GM19043 (cell line): ENCODE data around the gene ABI1.

Experiments used
- ATAC-seq: cut with Tn5 transposase; IDR thresholded peaks from one replicate; pipeline ENCODE4 v1.9.1; 2021; ENCODE audit warnings: low read depth; ENCODE audit not compliant: unreplicated experiment

ABI1 gene

DNA sequence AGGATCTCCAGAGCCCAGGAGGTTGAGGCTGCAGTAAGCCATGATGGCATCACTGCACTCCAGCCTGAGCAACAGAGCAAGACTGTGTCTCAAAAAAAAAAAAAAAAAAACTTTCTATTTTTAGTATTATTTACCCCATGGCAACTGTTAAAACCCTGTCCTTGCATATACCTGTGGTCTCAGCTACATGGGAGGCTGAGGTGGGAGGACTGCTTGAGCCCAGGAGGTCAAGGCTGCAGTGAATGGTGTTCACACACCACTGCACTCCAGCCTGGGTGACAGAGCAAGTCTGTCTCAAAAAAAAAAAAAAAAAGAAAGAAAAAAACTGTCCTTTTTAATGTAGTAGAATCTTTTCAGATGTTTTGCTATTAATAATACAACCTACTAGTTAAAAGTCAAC lies 3.2 kb downstream of the ABI1 start:
- ATAC-seq = peak; percentile 8

DNA sequence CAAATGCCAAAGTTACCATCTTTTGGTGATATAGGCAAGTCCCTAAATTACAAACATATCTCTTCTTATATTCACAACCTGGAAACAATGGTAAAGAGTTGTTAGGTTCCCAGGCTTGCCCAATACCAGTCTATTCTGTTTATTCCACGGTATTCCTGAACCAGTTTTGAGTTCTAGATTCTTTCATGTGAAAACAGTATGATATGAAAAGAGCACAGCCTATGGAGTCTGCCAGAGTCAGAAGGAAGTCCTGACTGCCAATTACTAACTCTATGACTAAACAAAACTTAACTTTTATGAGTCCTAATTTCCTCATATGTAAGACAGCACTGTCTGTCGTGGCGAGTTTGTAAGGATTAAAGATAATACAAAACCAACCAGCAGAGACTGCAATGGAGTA lies 5.6 kb downstream of the ABI1 start:
- no peak for ATAC-seq

DNA sequence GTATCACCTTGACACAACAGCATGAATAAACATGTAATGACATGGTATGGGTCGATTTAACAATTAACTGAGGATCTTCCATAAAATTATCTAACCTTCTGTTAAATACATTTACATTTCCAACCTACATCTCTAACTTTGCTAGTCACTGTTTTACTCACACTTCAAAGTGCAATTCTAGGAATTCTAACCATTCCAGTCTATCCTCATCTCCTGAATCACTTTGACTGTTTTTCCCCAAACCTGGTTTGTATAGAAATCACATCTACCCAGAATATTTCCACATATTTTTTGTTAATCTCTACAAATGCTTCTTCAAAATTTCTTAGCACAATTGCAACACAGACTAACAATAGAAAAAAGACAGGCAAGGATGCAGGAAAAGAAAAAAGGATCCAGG lies 6.2 kb downstream of the ABI1 start:
- ATAC-seq = no peak

DNA sequence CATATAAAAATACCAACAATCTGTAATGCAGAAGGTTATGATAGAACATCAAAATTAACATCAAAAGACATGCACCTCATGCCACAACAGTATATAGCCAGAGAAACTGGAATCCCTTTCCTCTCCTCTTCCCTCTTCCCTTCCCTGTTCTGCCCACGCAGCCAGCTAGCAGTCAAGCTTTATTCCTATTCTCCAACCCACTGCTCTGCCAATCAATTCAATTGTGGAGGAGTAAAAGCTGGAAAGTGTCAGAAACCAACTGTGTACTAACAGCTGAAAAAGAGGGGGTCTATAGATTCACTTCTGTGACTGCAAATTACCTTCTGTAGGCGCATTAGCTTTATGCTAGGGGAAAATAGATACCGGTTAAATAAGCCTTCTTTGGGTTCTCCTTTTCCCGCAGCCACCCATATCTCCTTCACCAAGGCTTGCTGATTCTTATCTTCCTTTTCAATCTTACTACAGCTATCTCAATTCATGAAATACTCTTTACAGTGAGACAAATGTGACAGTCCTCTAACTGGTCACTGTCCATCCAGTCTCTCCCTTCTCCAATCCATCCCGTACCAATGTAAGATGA lies 16.3 kb downstream of the ABI1 start:
- no peak for ATAC-seq

DNA sequence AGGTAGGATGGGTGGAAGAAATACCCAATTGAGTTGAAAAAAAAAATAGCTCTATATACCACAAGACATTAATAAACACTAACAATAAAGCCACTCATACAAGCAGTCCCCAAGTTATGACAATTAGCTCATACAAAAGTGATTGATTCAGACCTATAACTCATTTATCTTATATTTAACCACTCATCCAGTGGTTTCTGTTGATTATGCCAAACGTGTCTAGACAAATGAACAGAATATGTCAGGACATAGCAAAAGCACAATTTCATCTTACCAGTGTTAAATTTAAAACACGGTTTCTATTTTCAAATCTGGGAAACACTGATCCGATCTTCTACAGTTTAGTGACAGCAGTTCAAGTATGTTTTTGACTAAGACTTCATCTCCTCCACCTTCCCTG lies 17.0 kb downstream of the ABI1 start:
- ATAC-seq = no peak

DNA sequence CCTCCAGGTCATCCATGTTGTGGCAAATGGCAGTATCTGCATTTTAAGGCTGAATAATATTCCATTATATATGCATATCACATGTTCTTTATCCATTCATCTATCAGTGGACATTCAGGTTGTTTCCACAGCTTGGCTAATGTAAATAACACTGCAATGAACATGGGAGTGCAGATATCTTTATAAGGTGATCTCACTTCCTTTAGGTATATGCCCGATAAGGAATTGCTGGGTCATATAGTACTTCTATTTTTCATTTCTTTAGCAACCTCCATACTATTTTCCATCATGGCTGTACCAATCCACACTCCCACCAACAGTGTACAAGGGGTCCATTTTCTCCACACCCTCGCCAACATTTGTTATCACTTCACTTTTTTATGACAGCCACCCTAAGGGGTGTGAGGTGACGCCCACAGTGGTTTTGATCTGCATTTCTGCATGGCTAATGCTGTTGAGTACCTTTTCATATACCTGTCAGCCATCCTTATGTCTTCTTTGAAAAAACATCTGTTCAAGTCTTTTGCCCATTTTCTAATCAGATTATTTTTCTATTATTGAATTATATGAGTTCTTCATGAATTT lies 18.9 kb downstream of the ABI1 start:
- ATAC-seq = no peak

DNA sequence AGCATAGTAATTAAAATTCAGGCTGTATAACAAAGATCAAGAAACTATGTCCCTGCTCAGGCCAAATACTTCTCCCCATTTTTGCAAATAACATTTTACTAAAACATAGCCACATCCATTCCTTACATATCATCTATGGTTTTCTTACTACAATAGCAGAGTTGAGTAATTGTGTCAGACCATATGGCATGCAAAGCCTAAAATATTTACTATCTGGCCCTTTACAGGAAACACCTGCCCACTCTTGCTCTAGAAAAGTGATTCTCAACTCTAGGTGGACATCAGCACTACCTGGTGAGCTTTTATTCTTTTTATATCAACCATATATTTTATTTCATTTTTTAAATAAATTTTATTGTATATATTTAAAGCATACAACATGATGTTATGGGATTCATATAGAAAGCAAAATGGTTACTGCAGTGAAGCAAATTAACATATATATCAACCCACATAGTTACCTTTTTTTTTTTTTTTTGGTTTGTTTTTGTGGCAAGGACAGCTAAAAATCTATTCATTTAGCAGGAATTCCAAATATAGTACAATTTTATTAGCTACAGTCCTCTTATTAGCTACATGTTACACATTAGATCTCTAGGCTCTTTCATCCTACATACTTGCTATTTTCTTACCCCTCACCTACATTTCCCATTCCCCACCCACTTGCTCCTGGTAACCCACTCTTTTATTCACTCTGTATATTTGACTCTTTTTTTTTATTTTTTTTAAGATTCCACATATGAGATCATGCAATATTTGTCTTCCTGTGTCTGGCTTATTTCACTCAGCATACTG lies 19.6 kb downstream of the ABI1 start:
- ATAC-seq = no peak

DNA sequence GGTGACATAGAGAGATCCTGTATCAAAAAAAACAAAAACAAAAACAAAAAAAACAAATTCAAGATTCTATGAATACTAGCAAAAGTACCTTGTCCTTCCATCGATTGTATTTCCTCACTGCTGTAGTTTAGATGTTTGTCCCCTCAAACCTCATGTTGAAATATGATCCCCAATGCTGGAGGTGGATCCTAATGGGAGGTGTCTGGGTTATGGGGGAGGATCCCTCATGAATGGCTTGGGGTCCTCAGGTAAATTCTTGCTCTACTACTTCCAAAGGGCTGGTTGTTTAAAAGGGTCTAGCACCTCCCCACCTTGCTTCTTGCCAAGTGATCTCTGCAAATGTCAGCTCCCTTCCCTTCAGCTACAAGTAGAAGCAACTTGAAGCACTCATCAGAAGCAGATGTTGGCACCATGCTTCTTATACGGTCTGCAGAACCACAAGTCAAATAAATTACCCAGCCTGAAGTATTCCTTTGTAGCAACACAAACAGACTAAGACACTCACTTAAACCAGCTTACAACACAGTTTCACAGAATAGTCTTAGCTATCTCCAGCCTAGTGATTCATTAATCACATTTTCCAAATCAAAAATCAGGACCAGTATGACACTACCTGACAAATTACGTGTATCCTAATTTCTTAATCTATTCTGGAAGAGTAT lies 20.7 kb downstream of the ABI1 start:
- no peak for ATAC-seq

DNA sequence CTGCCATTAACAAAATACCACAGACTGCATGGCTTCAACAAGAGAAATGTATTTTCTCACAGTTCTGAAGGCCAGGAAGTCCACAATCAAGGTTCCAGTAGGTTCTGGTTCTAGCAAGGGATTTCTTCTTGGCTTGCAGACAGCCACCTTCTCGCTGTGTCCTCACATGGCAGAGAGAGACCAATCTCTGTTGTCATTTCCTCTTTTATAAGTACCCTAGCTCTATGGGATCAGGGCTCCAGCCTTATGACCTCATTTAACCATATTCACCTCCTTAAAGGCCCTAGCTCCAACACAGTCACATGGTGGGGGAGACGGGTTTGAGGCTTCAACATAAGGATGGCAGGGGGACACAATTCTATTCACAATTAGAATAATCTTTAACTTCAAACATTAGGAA lies 23.6 kb downstream of the ABI1 start:
- no peak for ATAC-seq

DNA sequence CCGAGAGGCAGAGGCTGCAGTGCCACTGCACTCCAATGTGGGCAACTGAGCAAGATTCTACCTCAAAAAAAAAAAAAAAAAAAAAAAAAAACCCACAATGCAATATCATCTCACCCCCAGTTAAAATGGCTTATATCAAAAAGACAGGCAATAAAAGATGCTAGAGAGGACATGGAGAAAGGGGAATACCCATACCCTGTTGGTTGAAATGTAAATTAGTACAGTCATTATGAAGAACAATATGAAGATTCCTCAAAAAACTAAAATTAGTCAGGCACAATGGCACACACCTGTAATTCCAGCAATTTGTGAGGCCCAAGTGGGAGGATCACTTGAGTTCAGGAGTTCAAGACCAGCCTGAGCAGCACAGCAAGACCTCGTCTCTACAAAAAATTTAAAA lies 25.7 kb downstream of the ABI1 start:
- no peak for ATAC-seq

DNA sequence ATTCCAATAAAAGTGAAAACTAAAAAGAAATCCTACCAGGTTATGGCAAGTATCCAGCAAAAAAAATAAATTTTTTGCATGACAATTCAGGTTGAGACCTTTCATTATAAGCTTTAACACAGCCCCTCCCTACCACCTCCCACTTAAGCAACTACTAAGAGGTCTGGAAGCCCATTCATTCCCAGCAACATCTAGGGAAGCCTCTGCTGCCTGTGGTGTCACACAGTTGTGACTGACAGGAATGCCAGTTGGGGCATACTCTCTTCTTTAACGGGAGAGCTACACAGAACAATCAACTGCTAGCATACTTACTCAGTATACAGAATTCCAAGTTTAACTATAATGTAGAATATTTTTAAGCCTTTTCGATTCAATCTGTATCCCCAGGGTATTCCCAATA lies 27.8 kb downstream of the ABI1 start:
- ATAC-seq = no peak

DNA sequence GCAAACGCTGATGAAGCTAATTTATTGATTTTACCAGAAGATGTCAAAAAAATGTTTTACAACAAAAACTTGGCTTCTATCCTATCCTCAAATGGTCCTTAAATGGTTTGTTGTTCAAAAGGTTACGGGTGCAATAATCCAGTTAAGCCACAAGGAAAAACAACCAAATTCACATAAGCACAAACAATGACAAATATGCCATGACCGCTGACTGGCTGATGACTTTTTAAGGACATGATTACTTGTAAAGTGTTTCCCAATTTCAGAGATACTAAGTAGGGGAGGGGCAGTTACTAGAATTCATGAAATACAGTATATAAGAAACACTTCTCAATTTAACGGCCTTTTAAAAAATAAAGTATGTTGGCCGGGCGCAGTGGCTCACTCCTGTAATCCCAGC lies 28.8 kb downstream of the ABI1 start:
- ATAC-seq = no peak

DNA sequence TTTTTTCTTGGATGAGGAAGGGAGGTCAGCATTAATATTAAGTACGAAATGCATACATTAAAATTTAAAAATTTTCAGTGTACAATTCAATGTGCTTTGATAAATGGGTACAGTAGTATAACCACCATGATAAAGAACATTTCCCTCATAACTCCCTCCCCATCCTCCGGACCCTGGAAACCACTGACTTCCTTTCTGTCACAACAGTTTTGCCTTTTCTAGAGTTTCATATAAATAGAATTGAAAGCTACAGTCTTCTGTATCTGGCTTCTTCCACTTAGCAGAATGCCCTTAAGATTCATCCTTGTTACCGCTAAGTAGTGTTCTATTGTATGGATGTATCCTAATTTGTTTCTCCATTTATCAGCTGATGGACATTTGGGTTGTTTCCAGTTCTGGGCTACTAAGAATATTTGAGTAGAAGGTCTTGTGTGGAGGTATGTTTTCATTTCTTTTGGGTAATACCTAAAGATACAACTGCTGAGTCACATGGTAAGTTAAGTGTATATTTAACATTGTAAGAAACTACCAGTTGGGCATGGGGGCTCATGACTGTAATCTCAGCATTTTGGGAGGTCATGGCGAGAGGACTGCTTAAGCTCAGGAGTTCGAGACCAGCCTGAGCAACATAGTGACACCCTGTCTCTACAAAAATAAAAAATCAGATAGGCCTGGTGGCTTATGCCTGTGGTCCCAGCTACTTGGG lies 30.8 kb downstream of the ABI1 start:
- ATAC-seq = no peak

DNA sequence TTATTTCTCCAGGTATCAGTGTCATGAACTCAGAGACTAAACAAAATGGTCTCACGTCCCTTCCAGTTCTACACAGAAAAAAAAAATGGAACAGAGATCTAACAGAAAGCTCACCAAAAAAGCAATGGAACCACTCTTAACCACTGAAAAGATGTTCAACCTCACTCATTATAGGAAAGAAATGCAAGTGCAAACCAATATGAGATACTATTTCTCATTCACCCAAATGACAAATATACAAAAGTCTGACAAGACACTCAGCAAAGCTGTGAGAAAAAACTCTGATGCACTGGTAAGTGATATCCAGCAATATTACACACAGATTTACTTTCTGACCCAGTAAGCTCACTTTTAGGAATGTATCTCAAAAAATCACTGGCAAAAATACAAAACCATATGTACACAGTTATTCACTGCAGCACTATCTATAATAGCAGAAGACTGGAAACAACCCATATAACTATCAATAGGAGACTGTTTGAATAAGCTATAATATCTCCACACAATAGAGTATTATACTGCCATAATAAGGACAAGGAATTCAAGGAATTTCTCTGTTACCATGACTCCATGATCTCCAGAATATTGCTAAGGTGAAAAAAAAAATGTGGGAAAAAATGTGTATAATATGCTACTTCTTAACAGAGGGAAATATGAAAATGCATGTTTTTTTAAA lies 36.6 kb downstream of the ABI1 start:
- ATAC-seq = no peak

DNA sequence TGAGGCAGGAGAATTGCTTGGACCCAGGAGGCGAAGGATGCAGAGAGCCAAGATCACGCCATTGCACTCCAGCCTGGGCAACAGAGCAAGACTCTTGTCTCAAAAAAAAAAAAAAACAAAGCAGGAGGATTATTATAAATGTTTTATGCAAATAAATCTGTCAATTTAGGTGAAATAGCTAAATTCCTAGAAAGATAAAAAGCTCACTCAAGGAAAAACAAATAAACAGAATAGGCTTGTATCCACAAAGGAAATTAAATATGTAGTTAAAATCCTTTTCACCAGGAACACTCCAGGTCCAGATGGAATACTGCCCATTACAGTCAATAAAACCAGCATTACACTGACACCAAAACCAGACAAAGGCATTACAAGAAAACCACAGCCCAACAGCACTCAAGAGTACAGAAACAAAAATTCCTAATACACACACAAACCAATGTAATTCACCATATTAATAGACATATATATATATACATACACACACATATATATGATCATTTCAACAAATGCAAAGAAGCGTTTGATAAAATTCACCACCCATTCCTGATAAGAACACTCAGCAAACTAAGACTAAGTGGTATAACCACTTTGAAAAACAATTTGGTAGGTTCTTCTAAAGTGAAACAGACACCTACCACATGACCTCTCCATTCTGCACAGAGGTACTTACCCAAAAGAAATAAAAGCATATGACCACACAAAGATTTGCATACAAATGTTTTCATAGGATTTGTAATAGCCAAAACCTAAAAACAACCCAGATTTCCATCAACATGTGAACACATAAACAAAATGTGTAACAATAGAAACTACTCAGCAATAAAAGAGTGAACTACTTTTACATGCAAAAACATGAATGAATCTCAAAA lies 38.8 kb downstream of the ABI1 start:
- ATAC-seq = no peak

DNA sequence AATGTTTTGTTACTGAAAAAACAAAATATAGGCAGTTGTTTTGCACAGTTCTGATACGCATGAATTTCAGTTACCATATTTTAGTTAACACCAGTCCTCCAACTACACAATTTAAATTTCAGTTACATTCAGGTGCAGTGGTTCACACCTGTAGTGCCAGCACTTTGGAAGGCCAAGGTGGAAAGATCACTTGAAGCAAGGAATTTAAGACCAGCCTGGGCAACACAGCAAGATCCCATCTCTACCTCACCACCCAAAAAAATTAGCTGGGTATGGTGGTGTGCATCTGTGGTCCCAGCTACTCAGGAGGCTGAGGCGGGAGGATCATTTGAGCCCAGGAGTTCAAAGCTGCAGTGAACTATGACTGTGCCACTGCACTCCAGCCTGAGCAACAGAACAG lies 45.3 kb downstream of the ABI1 start:
- ATAC-seq = no peak

DNA sequence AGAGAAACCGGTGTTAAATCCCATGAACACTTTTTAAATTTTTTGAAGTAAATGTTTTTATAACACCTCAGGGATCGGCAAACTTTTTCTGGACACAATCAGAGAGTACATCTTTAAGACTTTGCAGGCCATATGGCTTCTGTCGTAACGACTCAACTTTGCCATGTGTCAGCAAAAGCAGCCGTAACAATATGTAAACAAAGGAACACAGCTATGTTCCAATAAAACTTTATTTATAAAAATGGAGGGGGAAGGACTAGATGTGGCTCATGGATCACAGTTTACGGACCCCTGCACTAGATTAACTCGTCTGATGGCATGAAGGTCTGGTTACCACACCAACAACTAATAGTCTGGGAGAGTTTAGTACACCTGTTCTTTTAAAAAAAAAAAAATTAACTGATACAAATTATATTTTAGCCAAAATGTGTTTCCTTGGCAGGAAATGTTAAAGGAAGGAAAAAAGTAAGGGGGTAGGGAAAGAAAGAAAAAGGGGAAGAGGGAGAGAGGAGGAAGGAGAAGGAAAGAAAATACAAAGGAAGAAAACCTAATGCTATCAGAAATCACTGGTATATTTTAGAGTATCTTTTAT lies 50.2 kb downstream of the ABI1 start:
- no peak for ATAC-seq

DNA sequence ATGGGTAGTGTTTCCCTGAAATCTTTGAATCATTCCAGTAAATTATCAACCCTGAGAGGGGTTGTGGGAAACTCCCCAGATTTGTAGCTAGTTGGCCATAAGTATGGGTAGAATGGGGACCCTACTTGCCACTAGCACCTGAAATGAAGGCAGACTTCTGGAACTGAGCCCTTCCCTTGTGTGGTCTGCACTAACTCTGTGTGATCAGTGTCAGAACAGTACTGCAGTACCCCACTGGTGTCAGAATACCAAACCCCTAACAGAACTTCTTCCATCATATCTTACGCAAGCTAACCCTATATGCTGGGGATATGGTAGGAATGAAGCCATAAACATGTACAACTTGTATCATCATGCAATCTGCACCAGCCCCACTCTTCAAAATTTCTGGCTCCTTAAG lies 50.8 kb downstream of the ABI1 start:
- ATAC-seq = no peak

DNA sequence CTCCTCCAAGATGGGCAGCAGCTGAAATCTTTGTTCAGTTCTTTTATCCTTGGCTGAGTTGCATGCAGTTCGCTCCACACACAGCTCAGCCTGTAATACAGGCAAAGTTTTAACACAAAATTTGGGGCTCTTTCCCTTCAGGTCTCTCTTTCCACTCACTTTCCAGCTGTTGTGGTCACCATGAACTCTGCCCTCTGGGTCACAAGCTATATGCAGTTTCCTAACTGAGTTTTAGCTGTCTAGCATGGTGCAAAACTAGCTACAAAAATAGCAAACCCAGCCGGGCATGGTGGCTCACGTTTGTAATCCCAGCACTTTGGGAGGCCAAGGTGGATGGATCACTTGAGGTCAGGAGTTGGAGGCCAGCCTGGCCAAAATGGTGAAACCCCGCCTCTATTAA lies 53.2 kb downstream of the ABI1 start:
- no peak for ATAC-seq
